Ishikawa (cell line): Measurements from ENCODE around the gene KLF13.

Experiments used
- CEBPB ChIP-seq: IDR thresholded peaks from 2 replicates; pipeline ENCODE4 v1.6.1; 2012
- CREB1 ChIP-seq: IDR thresholded peaks from 2 replicates; pipeline ENCODE4 v1.6.1; 2012; ENCODE audit warnings: low read depth
- EGR1 ChIP-seq: IDR thresholded peaks from 2 replicates; pipeline ENCODE4 v1.6.1; 2012
- EP300 ChIP-seq: IDR thresholded peaks from 2 replicates; pipeline ENCODE4 v1.6.1; 2012; ENCODE audit warnings: borderline replicate concordance
- FOXM1 ChIP-seq: IDR thresholded peaks from 2 replicates; pipeline ENCODE4 v1.6.1; 2012; ENCODE audit warnings: low read depth, borderline replicate concordance
- MAX ChIP-seq: IDR thresholded peaks from 2 replicates; pipeline ENCODE4 v1.6.1; 2012
- NFIC ChIP-seq: IDR thresholded peaks from 2 replicates; pipeline ENCODE4 v1.6.1; 2012
- RAD21 ChIP-seq: IDR thresholded peaks from 2 replicates; pipeline ENCODE4 v1.6.1; 2012; ENCODE audit warnings: low read depth
- REST ChIP-seq: IDR thresholded peaks from 2 replicates; pipeline ENCODE4 v1.6.1; 2012; ENCODE audit warnings: low read depth, mild to moderate bottlenecking
- TAF1 ChIP-seq: IDR thresholded peaks from 2 replicates; pipeline ENCODE4 v1.6.1; 2012; ENCODE audit warnings: low read depth, mild to moderate bottlenecking
- TCF12 ChIP-seq: IDR thresholded peaks from 2 replicates; pipeline ENCODE4 v1.6.1; 2012; ENCODE audit warnings: low read depth
- TEAD4 ChIP-seq: IDR thresholded peaks from 2 replicates; pipeline ENCODE4 v1.6.1; 2012
- YY1 ChIP-seq: IDR thresholded peaks from 2 replicates; pipeline ENCODE4 v1.6.1; 2012; ENCODE audit warnings: low read depth
- ZBTB7A ChIP-seq: IDR thresholded peaks from 2 replicates; pipeline ENCODE4 v1.6.1; 2012; ENCODE audit warnings: low read depth
- TF ChIP-seq, protein P1 (sequence below): IDR thresholded peaks from 2 replicates; pipeline ENCODE4 v1.6.1; 2012

The KLF13 gene

DNA sequence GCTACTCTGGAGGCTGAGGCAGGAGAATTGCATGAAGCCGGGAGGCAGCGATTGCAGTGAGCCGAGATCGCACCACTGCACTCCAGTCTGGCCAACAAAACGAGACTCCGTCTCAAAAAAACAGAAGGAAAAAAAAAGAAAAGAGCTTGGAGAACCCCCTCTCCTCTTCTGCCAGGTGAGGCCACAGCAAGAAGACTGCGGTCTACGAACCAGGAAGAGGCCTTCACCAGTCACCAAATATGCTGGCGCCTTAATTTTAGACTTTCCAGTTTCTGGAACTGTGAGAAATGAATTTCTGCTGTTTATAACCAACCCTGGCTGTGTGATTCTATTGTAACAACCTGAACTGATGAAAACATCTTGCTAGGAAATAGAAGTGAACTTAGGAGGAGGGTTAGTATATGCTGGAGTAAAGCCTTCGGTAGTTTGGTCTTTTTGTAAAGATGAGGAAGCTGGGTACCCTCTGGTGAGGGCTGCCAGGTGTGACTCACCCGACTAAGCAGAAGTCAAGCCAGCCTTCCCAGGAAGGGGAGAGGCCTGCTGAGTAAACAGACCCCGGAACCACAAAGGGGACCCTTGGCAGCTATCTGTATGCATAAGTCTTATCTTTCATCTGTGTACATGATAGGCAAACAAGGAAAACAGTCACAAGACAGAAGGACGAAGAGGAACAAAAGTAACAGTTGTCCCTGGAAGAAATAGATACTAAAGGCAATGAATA lies 78.7 kb downstream of the KLF13 start:
- TF ChIP-seq, protein P1, sequence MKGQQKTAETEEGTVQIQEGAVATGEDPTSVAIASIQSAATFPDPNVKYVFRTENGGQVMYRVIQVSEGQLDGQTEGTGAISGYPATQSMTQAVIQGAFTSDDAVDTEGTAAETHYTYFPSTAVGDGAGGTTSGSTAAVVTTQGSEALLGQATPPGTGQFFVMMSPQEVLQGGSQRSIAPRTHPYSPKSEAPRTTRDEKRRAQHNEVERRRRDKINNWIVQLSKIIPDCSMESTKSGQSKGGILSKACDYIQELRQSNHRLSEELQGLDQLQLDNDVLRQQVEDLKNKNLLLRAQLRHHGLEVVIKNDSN, result no peak
- TF ChIP-seq MAX (no peak), CREB1 (no peak), EP300 (no peak), FOXM1 (no peak), RAD21 (no peak), YY1 (no peak)

GRCh38 chr15:31407376-31407775 lies 80.7 kb downstream of the KLF13 start:
- TF ChIP-seq RAD21 (no peak), TCF12 (no peak), TEAD4 (no peak), CREB1 (no peak), NFIC (no peak), MAX (no peak), EP300 (no peak), FOXM1 (no peak)
- TF ChIP-seq, protein P1, result no peak

DNA sequence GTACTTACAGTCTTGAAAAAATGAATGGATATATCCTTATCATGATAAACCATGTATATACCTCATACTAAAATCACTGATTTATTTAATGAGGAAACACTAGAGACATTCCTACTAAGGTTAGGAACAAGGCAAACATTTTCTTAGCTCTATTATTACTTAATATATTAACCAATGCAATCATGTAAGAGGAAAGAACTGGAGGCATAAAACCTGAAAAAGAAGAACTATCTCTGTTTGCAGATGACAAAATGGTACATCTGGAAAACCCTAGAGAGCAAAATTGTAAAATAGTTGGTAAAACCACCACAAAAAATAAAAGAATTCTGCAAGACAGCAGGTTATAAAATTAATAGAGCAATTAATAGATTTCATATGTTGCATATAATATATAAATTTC lies 81.2 kb downstream of the KLF13 start:
- TF ChIP-seq MAX (no peak), TEAD4 (no peak), NFIC (no peak), ZBTB7A (no peak), YY1 (no peak), REST (no peak), CREB1 (no peak), CEBPB (no peak), EGR1 (no peak), TCF12 (no peak), TAF1 (no peak), EP300 (no peak), FOXM1 (no peak)
- TF ChIP-seq, protein P1, result no peak

DNA sequence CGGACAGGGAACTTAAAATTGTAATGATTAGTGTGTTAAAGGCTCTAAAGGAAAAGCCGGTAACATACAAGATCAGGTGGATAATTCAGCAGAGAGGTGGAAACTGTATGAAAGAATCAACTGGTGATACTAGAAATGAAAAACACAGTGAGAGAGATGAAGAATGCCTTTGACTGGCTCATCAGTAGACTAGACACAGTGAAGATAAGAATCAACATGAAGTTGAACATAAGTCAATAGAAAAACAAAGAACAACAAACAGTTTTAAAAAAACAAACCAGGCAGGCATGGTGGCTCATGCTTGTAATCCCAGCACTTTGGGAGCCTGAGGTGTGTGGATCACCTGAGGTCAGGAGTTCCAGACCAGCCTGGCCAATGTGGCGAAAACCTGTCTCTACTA lies 82.1 kb downstream of the KLF13 start:
- TF ChIP-seq TEAD4, result no peak
- no peak for TF ChIP-seq TCF12
- TF ChIP-seq CEBPB, result no peak
- TF ChIP-seq, protein P1, result no peak
- TF ChIP-seq REST, result no peak
- no peak for TF ChIP-seq CREB1
- no peak for TF ChIP-seq YY1
- no peak for TF ChIP-seq MAX
- TF ChIP-seq NFIC, result no peak
- TF ChIP-seq TAF1, result no peak
- TF ChIP-seq RAD21, result no peak
- TF ChIP-seq EP300, result no peak
- TF ChIP-seq ZBTB7A, result no peak

- no peak for TF ChIP-seq CEBPB
- TF ChIP-seq MAX, result no peak
- no peak for TF ChIP-seq REST
- no peak for TF ChIP-seq EP300
These were observed 82.5 kb downstream of the KLF13 start for GRCh38 chr15:31409171-31409570.
